Measurements from ENCODE around the gene PER3. TPM values are rescaled to one million over a fixed set of nuclear protein-coding genes. Genes with fewer than 3 reads are reported as not detected.

Gene PER3
- total and polyA plus RNA-seq, 2 of the 4 experiments (the other 2 are of a cell fraction): 3.4 to 4.2 TPM

DNA sequence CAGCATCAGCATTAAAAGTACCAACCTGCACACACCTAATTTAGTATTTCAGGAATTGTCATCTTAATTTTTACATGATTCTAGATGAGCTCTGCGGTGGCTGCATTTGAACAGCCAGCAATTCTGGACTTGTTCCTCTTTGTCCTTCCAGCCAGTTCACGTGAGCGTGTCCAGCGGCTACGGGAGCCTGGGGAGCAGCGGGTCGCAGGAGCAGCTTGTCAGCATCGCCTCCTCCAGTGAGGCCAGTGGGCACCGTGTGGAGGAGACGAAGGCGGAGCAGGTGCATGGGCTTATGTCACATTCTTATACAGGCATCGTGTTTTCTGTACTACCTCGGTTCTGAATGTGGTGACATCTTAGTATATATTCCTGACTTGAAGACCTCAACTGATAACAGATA lies 25.7 kb downstream of the PER3 start:
- Histone ChIP-seq H4K20me1 (ENCODE audit: insufficient read depth, low read length) (no peaks in the 10 kb centered on the region), H2BK20ac (ENCODE audit: low read depth, low read length) (no peak overlapping the region), H2BK5ac (ENCODE audit: low read depth, low read length, poor library complexity, severe bottlenecking) (no peak overlapping the region), H3K9me1 (ENCODE audit: insufficient read depth, low read length) (no peaks in the 10 kb centered on the region), H3K9ac (ENCODE audit: low read depth, low read length) (no peak overlapping the region), H2AK5ac (ENCODE audit: low read depth, low read length) (no peak overlapping the region), H4K5ac (ENCODE audit: low read depth, low read length) (no peak overlapping the region), H3K4me3 (ENCODE audit: insufficient read depth, low read depth, low read length) (no peak overlapping the region), H3K27ac (ENCODE audit: insufficient read depth, low read length) (no peak overlapping the region), H4K91ac (ENCODE audit: insufficient read depth, low read depth, low read length) (no peak overlapping the region), H3K23ac (ENCODE audit: low read depth, low read length) (no peak overlapping the region), H2AFZ (replicated peaks; ENCODE audit: low read length, poor library complexity) (no peak overlapping the region), H2AK9ac (replicated peaks; ENCODE audit: low read depth, low read length, poor library complexity) (no peak overlapping the region), H3K36me3 (ENCODE audit: control insufficient read depth, insufficient read depth, low read length) (peaks cover 15% of the 10 kb centered on the region), H2BK120ac (ENCODE audit: low read depth, low read length) (no peak overlapping the region), H3K4me2 (ENCODE audit: low read depth, low read length) (no peak overlapping the region), H3K18ac (ENCODE audit: low read depth, low read length) (no peak overlapping the region), H3K9me3 (ENCODE audit: control insufficient read depth, insufficient read depth, low read length) (peaks cover 9% of the 10 kb centered on the region), H2BK15ac (ENCODE audit: low read depth, low read length) (no peak overlapping the region), H3K79me1 (ENCODE audit: low read depth in 1 of 2, low read length in 2 of 2) (no peaks in the 10 kb centered on the region), H3K4ac (ENCODE audit: low read depth, low read length) (no peak overlapping the region), H3K14ac (replicated peaks; ENCODE audit: low read depth, low read length) (no peak overlapping the region), H3K4me1 (ENCODE audit: control insufficient read depth, insufficient read depth, low read length) (peaks cover 2% of the 10 kb centered on the region; the same call in 1 of the 2 replicates), H3K56ac (ENCODE audit: extremely low read depth, insufficient read depth, low read length) (no peak overlapping the region), H3K27me3 (ENCODE audit: control insufficient read depth, insufficient read depth, low read length) (no peaks in the 10 kb centered on the region), H4K8ac (ENCODE audit: low read depth in 2 of 2, low read length in 2 of 2) (no peak overlapping the region)
- WGBS, 2 experiments (ENCODE audit: extremely low coverage in 2 of 2, insufficient read length in 1 of 2): 100% methylated on average over 5 of the region's 13 CpGs; no CpG with 5 or more reads in 1 of the 2 experiments
- no peak for TF ChIP-seq RFX5 (IDR thresholded peaks at IDR 0.05; ENCODE audit: low read depth, low read length)
- no peak for TF ChIP-seq USF2 (IDR thresholded peaks at IDR 0.05; ENCODE audit: low read depth, low read length)
- TF ChIP-seq ELK1 (IDR thresholded peaks at IDR 0.05; ENCODE audit: borderline replicate concordance, low read depth, low read length): no peak
- no peak for TF ChIP-seq SMC3 (IDR thresholded peaks at IDR 0.05; ENCODE audit: low read depth, low read length)
- no peak for TF ChIP-seq RAD21 (IDR thresholded peaks at IDR 0.05; ENCODE audit: low read length)
- TF ChIP-seq MAZ (IDR thresholded peaks at IDR 0.05; ENCODE audit: borderline replicate concordance, low read depth, low read length): no peak
- TF ChIP-seq RCOR1 (IDR thresholded peaks at IDR 0.05; ENCODE audit: insufficient replicate concordance, low read length): no peak
- TF ChIP-seq NFE2L2 (IDR thresholded peaks at IDR 0.05; ENCODE audit: low read depth, low read length): no peak
- TF ChIP-seq MAFK (IDR thresholded peaks at IDR 0.05; ENCODE audit: low read depth, low read length): no peak
- no peak for TF ChIP-seq CEBPB (IDR thresholded peaks at IDR 0.05; ENCODE audit: low read depth, low read length)
- TF ChIP-seq, protein P1, sequence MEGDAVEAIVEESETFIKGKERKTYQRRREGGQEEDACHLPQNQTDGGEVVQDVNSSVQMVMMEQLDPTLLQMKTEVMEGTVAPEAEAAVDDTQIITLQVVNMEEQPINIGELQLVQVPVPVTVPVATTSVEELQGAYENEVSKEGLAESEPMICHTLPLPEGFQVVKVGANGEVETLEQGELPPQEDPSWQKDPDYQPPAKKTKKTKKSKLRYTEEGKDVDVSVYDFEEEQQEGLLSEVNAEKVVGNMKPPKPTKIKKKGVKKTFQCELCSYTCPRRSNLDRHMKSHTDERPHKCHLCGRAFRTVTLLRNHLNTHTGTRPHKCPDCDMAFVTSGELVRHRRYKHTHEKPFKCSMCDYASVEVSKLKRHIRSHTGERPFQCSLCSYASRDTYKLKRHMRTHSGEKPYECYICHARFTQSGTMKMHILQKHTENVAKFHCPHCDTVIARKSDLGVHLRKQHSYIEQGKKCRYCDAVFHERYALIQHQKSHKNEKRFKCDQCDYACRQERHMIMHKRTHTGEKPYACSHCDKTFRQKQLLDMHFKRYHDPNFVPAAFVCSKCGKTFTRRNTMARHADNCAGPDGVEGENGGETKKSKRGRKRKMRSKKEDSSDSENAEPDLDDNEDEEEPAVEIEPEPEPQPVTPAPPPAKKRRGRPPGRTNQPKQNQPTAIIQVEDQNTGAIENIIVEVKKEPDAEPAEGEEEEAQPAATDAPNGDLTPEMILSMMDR (conservative IDR thresholded peaks at IDR 0.05; ENCODE audit: low read depth, low read length): no peak
- no peak for TF ChIP-seq CHD1 (IDR thresholded peaks at IDR 0.05; ENCODE audit: low read depth, low read length)
- TF ChIP-seq FOS (IDR thresholded peaks at IDR 0.05; ENCODE audit: low read depth, low read length): no peak
- ChIA-PET POLR2A (ENCODE audit: unreplicated experiment) (no interaction called here), CTCF (interaction anchor here (0.7 to 1.5 kb wide), 3 partner anchors 21 to 133 kb away, joined by 3 to 4 read pairs (median 3); no protein-coding TSS in a partner anchor)
- dilution Hi-C loops (cut with HindIII; ENCODE audit: low sequenced_read_pairs, unreplicated experiment): no loop called here
- DNase-seq (no peak), ATAC-seq (ENCODE audit: low read depth) (no peak)
- in situ Hi-C loops (cut with MboI; ENCODE audit: low sequenced_read_pairs): no loop called here
- no TSS peak for BruUV-seq (replicated peaks)
- intact Hi-C loops (cut with micrococcal nuclease): loop anchor here (2.0 kb wide), 1 partner anchor 93 kb away; no protein-coding TSS in a partner anchor
